Measurements from ENCODE around the gene RASA3. TPM values are rescaled to one million over a fixed set of nuclear protein-coding genes. Genes with fewer than 3 reads are reported as not detected.

RASA3 gene
- total and polyA plus RNA-seq, 2 donors = 17.8 to 26.3 TPM

- Histone ChIP-seq H3K4me3 (ENCODE audit: low read depth, low read length) (no peak overlapping the region), H3K27ac (ENCODE audit: low read depth) (no peak overlapping the region), H3K36me3 (ENCODE audit: insufficient read depth) (peaks cover 3% of the 10 kb centered on the region), H3K4me1 (ENCODE audit: insufficient read depth) (no peaks in the 10 kb centered on the region)
- WGBS = 96% methylated on average over 26 of the region's 26 CpGs
- DNase-seq (ENCODE audit: extremely low spot score) = no peak
Measured at GRCh38 chr13:114000151-114001040, 132.0 kb downstream of the RASA3 start.

- Histone ChIP-seq H3K27ac (ENCODE audit: low read depth) (no peak overlapping the region), H3K36me3 (ENCODE audit: insufficient read depth) (peaks cover 3% of the 10 kb centered on the region), H3K4me3 (ENCODE audit: low read depth, low read length) (no peak overlapping the region), H3K4me1 (ENCODE audit: insufficient read depth) (no peaks in the 10 kb centered on the region)
- WGBS = 84% methylated on average over 10 of the region's 10 CpGs
- DNase-seq (ENCODE audit: extremely low spot score) = no peak
Measured at GRCh38 chr13:113999618-113999910, 132.9 kb downstream of the RASA3 start.

GRCh38 chr13:113998781-113999617 lies 133.4 kb downstream of the RASA3 start:
- no peaks in the 10 kb centered on the region for H3K4me1 ChIP-seq (ENCODE audit: insufficient read depth)
- no peak overlapping the region for H3K4me3 ChIP-seq (ENCODE audit: low read depth, low read length)
- no peak for DNase-seq (ENCODE audit: extremely low spot score)
- 85% methylated on average over 42 of the region's 42 CpGs for WGBS
- H3K27ac ChIP-seq (ENCODE audit: low read depth) = no peak overlapping the region
- peaks cover 3% of the 10 kb centered on the region for H3K36me3 ChIP-seq (ENCODE audit: insufficient read depth)

GRCh38 chr13:113997845-113998751 lies 134.3 kb downstream of the RASA3 start:
- peaks cover 3% of the 10 kb centered on the region for H3K36me3 ChIP-seq (ENCODE audit: insufficient read depth)
- H3K4me1 ChIP-seq (ENCODE audit: insufficient read depth) = no peaks in the 10 kb centered on the region
- H3K4me3 ChIP-seq (ENCODE audit: low read depth, low read length) = no peak overlapping the region
- DNase-seq (ENCODE audit: extremely low spot score) = no peak
- H3K27ac ChIP-seq (ENCODE audit: low read depth) = no peak overlapping the region
- 64% methylated on average over 29 of the region's 29 CpGs for WGBS

GRCh38 chr13:113996912-113997745 lies 135.3 kb downstream of the RASA3 start:
- WGBS = 84% methylated on average over 13 of the region's 13 CpGs
- no peaks in the 10 kb centered on the region for H3K4me1 ChIP-seq (ENCODE audit: insufficient read depth)
- peaks cover 3% of the 10 kb centered on the region for H3K36me3 ChIP-seq (ENCODE audit: insufficient read depth)
- no peak overlapping the region for H3K4me3 ChIP-seq (ENCODE audit: low read depth, low read length)
- no peak overlapping the region for H3K27ac ChIP-seq (ENCODE audit: low read depth)
- no peak for DNase-seq (ENCODE audit: extremely low spot score)

- Histone ChIP-seq H3K36me3 (ENCODE audit: insufficient read depth) (peaks cover 3% of the 10 kb centered on the region), H3K27ac (ENCODE audit: low read depth) (no peak overlapping the region), H3K4me1 (ENCODE audit: insufficient read depth) (no peaks in the 10 kb centered on the region), H3K4me3 (ENCODE audit: low read depth, low read length) (no peak overlapping the region)
- DNase-seq (ENCODE audit: extremely low spot score) = no peak
- WGBS = 90% methylated on average over 38 of the region's 38 CpGs
Measured at GRCh38 chr13:113996081-113996911, 136.1 kb downstream of the RASA3 start.

GRCh38 chr13:113995051-113995601 lies 137.3 kb downstream of the RASA3 start:
- DNase-seq (ENCODE audit: extremely low spot score) = no peak
- Histone ChIP-seq H3K27ac (ENCODE audit: low read depth) (no peak overlapping the region), H3K4me1 (ENCODE audit: insufficient read depth) (no peaks in the 10 kb centered on the region), H3K36me3 (ENCODE audit: insufficient read depth) (peaks cover 3% of the 10 kb centered on the region), H3K4me3 (ENCODE audit: low read depth, low read length) (no peak overlapping the region)
- 89% methylated on average over 23 of the region's 23 CpGs for WGBS

- WGBS = 92% methylated on average over 21 of the region's 21 CpGs
Measured at GRCh38 chr13:113992276-113993005, 140.0 kb downstream of the RASA3 start.

GRCh38 chr13:113991676-113992179 lies 140.7 kb downstream of the RASA3 start:
- Histone ChIP-seq H3K4me1 (ENCODE audit: insufficient read depth) (no peaks in the 10 kb centered on the region), H3K4me3 (ENCODE audit: low read depth, low read length) (no peak overlapping the region), H3K36me3 (ENCODE audit: insufficient read depth) (peaks cover 3% of the 10 kb centered on the region), H3K27ac (ENCODE audit: low read depth) (no peak overlapping the region)
- no peak for DNase-seq (ENCODE audit: extremely low spot score)
- 87% methylated on average over 11 of the region's 11 CpGs for WGBS

More at GRCh38 chr13:113992276-113993005, 140.0 kb downstream of the RASA3 start:
- no peaks in the 10 kb centered on the region for H3K4me1 ChIP-seq (ENCODE audit: insufficient read depth)
- no peak for DNase-seq (ENCODE audit: extremely low spot score)
- no peak overlapping the region for H3K4me3 ChIP-seq (ENCODE audit: low read depth, low read length)
- peaks cover 3% of the 10 kb centered on the region for H3K36me3 ChIP-seq (ENCODE audit: insufficient read depth)
- H3K27ac ChIP-seq (ENCODE audit: low read depth) = no peak overlapping the region

- H3K36me3 ChIP-seq (ENCODE audit: insufficient read depth) = peaks cover 3% of the 10 kb centered on the region
- H3K4me3 ChIP-seq (ENCODE audit: low read depth, low read length) = no peak overlapping the region
- H3K4me1 ChIP-seq (ENCODE audit: insufficient read depth) = no peaks in the 10 kb centered on the region
- DNase-seq (ENCODE audit: extremely low spot score) = no peak
- WGBS = 79% methylated on average over 8 of the region's 10 CpGs
- H3K27ac ChIP-seq (ENCODE audit: low read depth) = no peak overlapping the region
Measured at GRCh38 chr13:113991191-113991669, 141.2 kb downstream of the RASA3 start.

- DNase-seq (ENCODE audit: extremely low spot score) = no peak
- WGBS = 95% methylated on average over 9 of the region's 9 CpGs
Measured at GRCh38 chr13:113990321-113990837, 142.0 kb downstream of the RASA3 start.

More at GRCh38 chr13:113990321-113990837, 142.0 kb downstream of the RASA3 start:
- H3K4me3 ChIP-seq (ENCODE audit: low read depth, low read length) = no peak overlapping the region
- no peaks in the 10 kb centered on the region for H3K4me1 ChIP-seq (ENCODE audit: insufficient read depth)
- no peak overlapping the region for H3K27ac ChIP-seq (ENCODE audit: low read depth)
- H3K36me3 ChIP-seq (ENCODE audit: insufficient read depth) = no peaks in the 10 kb centered on the region

Data from urinary bladder (tissue), 4 donors.